Measurements from ENCODE around the gene DUSP9. TPM values are rescaled to one million over a fixed set of nuclear protein-coding genes. Genes with fewer than 3 reads are reported as not detected.

The DUSP9 gene
- total and polyA plus RNA-seq, 5 donors: 0.14 TPM; not detected in 4

DNA sequence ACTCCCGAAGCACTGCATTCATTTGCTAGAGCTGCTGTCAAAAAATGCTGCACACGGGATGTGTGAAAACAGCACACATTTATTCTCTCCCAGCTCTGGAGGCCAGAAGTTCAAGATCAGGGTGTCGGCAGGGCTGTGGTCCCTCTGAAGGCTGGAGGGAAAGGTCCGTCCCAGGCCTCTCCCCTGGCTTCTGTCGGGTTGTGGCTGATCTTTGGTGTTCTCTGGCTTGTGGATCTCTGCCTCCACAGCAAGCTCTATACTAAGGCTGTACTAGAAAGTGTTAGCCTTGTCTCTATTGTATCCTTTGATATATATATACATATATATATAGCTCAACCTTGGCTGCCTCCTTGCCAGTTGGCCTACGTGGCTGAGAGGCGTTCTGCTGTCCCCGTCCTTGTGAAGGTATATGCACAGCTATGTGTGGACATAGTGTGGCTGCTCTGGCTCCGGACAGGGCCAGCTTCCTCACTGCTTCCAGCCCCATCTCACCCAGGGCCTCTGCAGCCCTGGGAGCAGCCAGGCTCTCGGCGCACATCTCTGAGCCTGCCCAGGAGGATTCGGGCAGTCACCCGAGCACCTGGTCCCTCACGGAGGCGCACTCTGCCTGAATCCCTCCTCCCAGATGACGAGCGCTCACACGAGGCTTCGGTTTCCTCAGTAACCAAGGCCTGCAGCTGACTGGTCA lies 15.0 kb upstream of the DUSP9 start:
- DNase-seq (no peak), ATAC-seq (no peak)
- H3K4me1 ChIP-seq (ENCODE audit: control insufficient read depth, insufficient read depth, low read length): peaks cover 3% of the 10 kb centered on the region
- intact Hi-C loops (cut with DNase I): no loop called here
- no peak overlapping the region for H3K27ac ChIP-seq (ENCODE audit: low read length)
- no peaks in the 10 kb centered on the region for H3K27me3 ChIP-seq (ENCODE audit: control insufficient read depth, insufficient read depth)
- no peaks in the 10 kb centered on the region for H3K9me3 ChIP-seq (ENCODE audit: control insufficient read depth, low read length)
- WGBS: 93% methylated on average over 19 of the region's 19 CpGs
- H3K4me3 ChIP-seq (ENCODE audit: low read length): no peak overlapping the region

DNA sequence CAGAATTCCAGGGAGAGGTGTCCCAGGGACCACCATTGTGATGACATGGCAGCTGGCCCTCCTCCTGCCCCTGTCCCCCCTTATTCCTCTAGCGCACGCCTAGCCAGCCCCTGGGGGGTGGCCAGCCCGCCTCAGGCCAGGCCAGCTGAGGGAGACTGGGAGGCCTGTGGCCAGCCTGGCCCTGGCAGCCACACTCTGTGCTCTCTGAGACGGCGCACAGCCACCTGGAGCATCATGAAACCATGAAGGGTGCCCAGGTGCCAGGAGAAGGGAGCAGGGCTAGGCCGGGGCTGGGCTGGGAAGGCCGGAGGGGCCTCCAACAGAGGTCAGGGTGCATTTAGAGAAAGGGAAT lies 14.4 kb upstream of the DUSP9 start:
- Histone ChIP-seq H3K27me3 (ENCODE audit: control insufficient read depth, insufficient read depth) (no peaks in the 10 kb centered on the region), H3K4me3 (ENCODE audit: low read length) (no peak overlapping the region), H3K9me3 (ENCODE audit: control insufficient read depth, low read length) (no peaks in the 10 kb centered on the region), H3K4me1 (ENCODE audit: control insufficient read depth, insufficient read depth, low read length) (peaks cover 3% of the 10 kb centered on the region), H3K27ac (ENCODE audit: low read length) (no peak overlapping the region)
- intact Hi-C loops (cut with DNase I): no loop called here
- no peak for ATAC-seq
- no peak for DNase-seq
- 96% methylated on average over 7 of the region's 7 CpGs for WGBS

DNA sequence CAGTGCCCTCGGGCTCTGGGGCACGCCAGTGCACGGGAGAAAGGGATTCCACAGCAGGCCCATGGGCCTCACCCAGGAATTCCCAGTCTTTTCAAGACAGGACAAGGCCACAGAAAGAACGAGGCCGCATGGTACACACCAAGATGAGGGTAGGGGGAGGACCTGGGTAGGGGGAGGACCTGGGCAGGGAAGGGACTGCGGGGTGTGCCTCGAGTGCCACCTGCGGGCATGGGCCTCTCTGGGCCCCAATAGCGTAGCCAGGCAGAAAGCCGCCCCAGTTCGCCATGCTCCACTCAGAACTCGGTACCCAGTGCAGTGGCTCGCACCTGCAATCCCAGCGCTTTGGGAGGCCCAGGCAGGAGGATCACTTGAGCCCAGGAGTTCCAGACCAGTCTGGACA lies 14.0 kb upstream of the DUSP9 start:
- ATAC-seq (no peak), DNase-seq (no peak)
- WGBS: 94% methylated on average over 14 of the region's 14 CpGs
- Histone ChIP-seq H3K27ac (ENCODE audit: low read length) (no peak overlapping the region), H3K4me3 (ENCODE audit: low read length) (no peak overlapping the region), H3K4me1 (ENCODE audit: control insufficient read depth, insufficient read depth, low read length) (peaks cover 3% of the 10 kb centered on the region), H3K27me3 (ENCODE audit: control insufficient read depth, insufficient read depth) (no peaks in the 10 kb centered on the region), H3K9me3 (ENCODE audit: control insufficient read depth, low read length) (no peaks in the 10 kb centered on the region)
- intact Hi-C loops (cut with DNase I): no loop called here

DNA sequence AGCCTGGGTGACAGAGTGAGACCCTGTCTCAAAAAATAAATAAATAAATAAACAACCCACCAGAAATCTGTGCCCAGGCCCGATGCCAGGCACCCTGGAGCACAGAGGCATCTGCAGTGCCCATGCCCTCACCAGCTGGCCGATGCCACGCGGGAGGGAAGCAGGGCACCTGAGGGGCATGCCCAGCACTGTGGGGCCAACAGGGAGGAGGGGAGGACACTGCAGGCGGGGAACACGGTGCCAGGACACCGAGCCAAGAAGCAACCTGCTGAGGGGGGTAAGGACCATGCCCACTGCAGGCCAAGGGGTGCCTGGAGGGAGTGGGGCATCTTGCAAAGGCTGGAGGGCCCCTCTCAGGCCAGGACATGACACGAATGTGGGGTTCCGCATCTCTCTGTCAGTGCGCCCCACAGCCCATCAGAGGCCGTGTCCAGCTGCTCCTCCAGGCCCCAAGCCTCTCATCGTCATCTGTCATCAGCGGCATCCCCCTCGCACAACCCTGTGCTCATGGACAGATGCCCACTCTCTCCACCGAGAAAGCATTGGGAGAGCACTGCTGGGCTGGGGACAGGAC lies 13.3 kb upstream of the DUSP9 start:
- DNase-seq (peak in 1 of 3 donors; percentile 52), ATAC-seq (no peak)
- 81% methylated on average over 14 of the region's 15 CpGs for WGBS
- Histone ChIP-seq H3K27me3 (ENCODE audit: control insufficient read depth, insufficient read depth) (no peaks in the 10 kb centered on the region), H3K9me3 (ENCODE audit: control insufficient read depth, low read length) (no peaks in the 10 kb centered on the region), H3K4me1 (ENCODE audit: control insufficient read depth, insufficient read depth, low read length) (peaks cover 3% of the 10 kb centered on the region), H3K4me3 (ENCODE audit: low read length) (no peak overlapping the region), H3K27ac (ENCODE audit: low read length) (no peak overlapping the region)
- intact Hi-C loops (cut with DNase I): no loop called here

DNA sequence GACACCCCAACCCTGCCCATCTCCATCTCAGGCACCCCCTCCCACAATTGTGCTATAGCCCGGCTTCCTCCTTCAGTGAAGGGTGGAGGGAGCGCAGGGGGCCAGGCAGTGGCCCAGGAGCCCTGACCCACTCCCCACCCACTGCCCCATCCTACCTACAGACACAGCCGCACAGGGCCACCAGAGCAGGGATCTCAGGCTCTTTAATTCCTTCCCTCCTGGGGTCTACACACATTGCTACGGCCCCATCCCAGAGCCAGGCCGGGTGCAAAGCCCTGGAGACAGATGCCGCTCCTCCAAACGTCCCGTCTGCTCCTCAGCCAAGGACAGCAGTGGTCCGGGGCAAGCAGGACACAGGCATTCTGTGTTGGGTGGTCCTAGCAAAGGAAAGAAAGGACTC lies 12.8 kb upstream of the DUSP9 start:
- peaks cover 3% of the 10 kb centered on the region for H3K4me1 ChIP-seq (ENCODE audit: control insufficient read depth, insufficient read depth, low read length)
- H3K27ac ChIP-seq (ENCODE audit: low read length): no peak overlapping the region
- WGBS: 63% methylated on average over 9 of the region's 9 CpGs
- no peaks in the 10 kb centered on the region for H3K27me3 ChIP-seq (ENCODE audit: control insufficient read depth, insufficient read depth)
- no peak for DNase-seq
- no peak overlapping the region for H3K4me3 ChIP-seq (ENCODE audit: low read length)
- no peaks in the 10 kb centered on the region for H3K9me3 ChIP-seq (ENCODE audit: control insufficient read depth, low read length)
- intact Hi-C loops (cut with DNase I): no loop called here
- no peak for ATAC-seq

- no peak overlapping the region for H3K27ac ChIP-seq (ENCODE audit: low read length)
- H3K4me3 ChIP-seq (ENCODE audit: low read length): no peak overlapping the region
- WGBS: 33% methylated on average over 15 of the region's 15 CpGs
- DNase-seq: peak in 1 of 3 donors; percentile 78
- H3K9me3 ChIP-seq (ENCODE audit: control insufficient read depth, low read length): no peaks in the 10 kb centered on the region
- peaks cover 3% of the 10 kb centered on the region for H3K4me1 ChIP-seq (ENCODE audit: control insufficient read depth, insufficient read depth, low read length)
- ATAC-seq: peak in 1 of 2 donors; percentile 29
- intact Hi-C loops (cut with DNase I): no loop called here
- no peaks in the 10 kb centered on the region for H3K27me3 ChIP-seq (ENCODE audit: control insufficient read depth, insufficient read depth)
These were observed 12.2 kb upstream of the DUSP9 start for GRCh38 chrX:153634832-153635231.

GRCh38 chrX:153635388-153635787 lies 11.6 kb upstream of the DUSP9 start:
- intact Hi-C loops (cut with DNase I): no loop called here

GRCh38 chrX:153635788-153636668 lies 11.0 kb upstream of the DUSP9 start:
- DNase-seq (peak in 1 of 3 donors; percentile 63), ATAC-seq (no peak)
- Histone ChIP-seq H3K9me3 (ENCODE audit: control insufficient read depth, low read length) (no peaks in the 10 kb centered on the region), H3K4me3 (ENCODE audit: low read length) (no peak overlapping the region), H3K4me1 (ENCODE audit: control insufficient read depth, insufficient read depth, low read length) (peaks cover 3% of the 10 kb centered on the region), H3K27ac (ENCODE audit: low read length) (no peak overlapping the region), H3K27me3 (ENCODE audit: control insufficient read depth, insufficient read depth) (no peaks in the 10 kb centered on the region)
- intact Hi-C loops (cut with DNase I): no loop called here
- 78% methylated on average over 21 of the region's 21 CpGs for WGBS

More at GRCh38 chrX:153635388-153635787, 11.6 kb upstream of the DUSP9 start:
- no peak overlapping the region for H3K4me3 ChIP-seq (ENCODE audit: low read length)
- no peaks in the 10 kb centered on the region for H3K9me3 ChIP-seq (ENCODE audit: control insufficient read depth, low read length)
- H3K27ac ChIP-seq (ENCODE audit: low read length): no peak overlapping the region
- no peak for ATAC-seq
- peak in 1 of 3 donors; percentile 61 for DNase-seq
- WGBS: 72% methylated on average over 6 of the region's 6 CpGs
- peaks cover 3% of the 10 kb centered on the region for H3K4me1 ChIP-seq (ENCODE audit: control insufficient read depth, insufficient read depth, low read length)
- H3K27me3 ChIP-seq (ENCODE audit: control insufficient read depth, insufficient read depth): no peaks in the 10 kb centered on the region

GRCh38 chrX:153636716-153637115 lies 10.3 kb upstream of the DUSP9 start:
- ATAC-seq (no peak), DNase-seq (no peak)
- no peaks in the 10 kb centered on the region for H3K27me3 ChIP-seq (ENCODE audit: control insufficient read depth, insufficient read depth)
- peaks cover 3% of the 10 kb centered on the region for H3K4me1 ChIP-seq (ENCODE audit: control insufficient read depth, insufficient read depth, low read length)
- no peak overlapping the region for H3K4me3 ChIP-seq (ENCODE audit: low read length)
- no peak overlapping the region for H3K27ac ChIP-seq (ENCODE audit: low read length)
- intact Hi-C loops (cut with DNase I): no loop called here
- H3K9me3 ChIP-seq (ENCODE audit: control insufficient read depth, low read length): no peaks in the 10 kb centered on the region
- WGBS: 57% methylated on average over 5 of the region's 5 CpGs

- DNase-seq (peak in 1 of 3 donors; percentile 61), ATAC-seq (no peak)
- Histone ChIP-seq H3K4me1 (ENCODE audit: control insufficient read depth, insufficient read depth, low read length) (peaks cover 3% of the 10 kb centered on the region), H3K4me3 (ENCODE audit: low read length) (no peak overlapping the region), H3K27ac (ENCODE audit: low read length) (no peak overlapping the region), H3K27me3 (ENCODE audit: control insufficient read depth, insufficient read depth) (no peaks in the 10 kb centered on the region), H3K9me3 (ENCODE audit: control insufficient read depth, low read length) (no peaks in the 10 kb centered on the region)
- intact Hi-C loops (cut with DNase I): no loop called here
- WGBS: 80% methylated on average over 27 of the region's 27 CpGs
These were observed 9.6 kb upstream of the DUSP9 start for GRCh38 chrX:153637121-153638040.
